ENCODE results near the gene NINJ2. TPM values are rescaled to one million over a fixed set of nuclear protein-coding genes. Genes with fewer than 3 reads are reported as not detected.

NINJ2 gene
- total RNA-seq, 2 experiments from 2014 or later = 8.0 to 10.6 TPM

DNA sequence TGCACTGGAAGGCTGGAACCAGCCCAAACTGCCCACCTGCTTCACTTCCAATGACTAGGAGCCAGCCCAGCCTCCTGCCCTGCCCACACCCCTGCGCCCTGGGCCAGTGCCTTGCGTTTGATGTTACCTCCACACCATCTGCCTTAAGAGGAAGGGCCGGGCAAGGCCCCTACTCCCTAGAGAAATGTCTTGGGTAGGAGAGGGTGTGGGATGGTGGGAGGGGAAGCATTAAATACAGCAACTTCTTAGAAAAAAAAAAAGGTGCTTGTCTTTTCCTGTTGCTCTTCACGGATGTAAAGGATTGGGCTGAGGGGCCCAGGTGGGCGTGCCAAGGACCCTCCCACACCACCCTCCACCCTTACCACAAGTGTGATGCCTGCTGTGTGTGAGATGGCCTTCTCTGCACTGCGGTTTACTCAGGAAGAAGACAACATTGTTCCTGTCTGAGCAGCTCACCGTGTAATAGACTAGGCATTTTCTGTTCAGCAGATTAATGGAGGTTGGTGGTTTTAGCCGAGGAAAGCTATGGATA lies 99.9 kb downstream of the NINJ2 start:
- H3K36me3 Mint-ChIP-seq (ENCODE audit: low read depth) = peaks cover 45% of the 10 kb centered on the region
- POLR2A ChIA-PET = interaction anchor here (0.6 to 1.2 kb wide), 3 partner anchors 188 to 354 kb away, joined by 3 to 6 read pairs (median 3); no protein-coding TSS in a partner anchor
- H3K4me3 Mint-ChIP-seq = peak overlapping the region; percentile 68
- peak overlapping the region; percentile 90 for H3K27ac Mint-ChIP-seq
- H3K9me3 Mint-ChIP-seq (ENCODE audit: insufficient read depth) = no peaks in the 10 kb centered on the region
- CTCF ChIA-PET = interaction anchor here (1.0 to 5.3 kb wide), 8 partner anchors 8 to 252 kb away, joined by 3 to 36 read pairs (median 4); no protein-coding TSS in a partner anchor
- peak; percentile 83 for DNase-seq
- no peaks in the 10 kb centered on the region for H3K27me3 Mint-ChIP-seq (ENCODE audit: low read depth)
- H3K4me1 Mint-ChIP-seq (ENCODE audit: low read depth) = peaks cover 79% of the 10 kb centered on the region
- ATAC-seq = peak; percentile 85

DNA sequence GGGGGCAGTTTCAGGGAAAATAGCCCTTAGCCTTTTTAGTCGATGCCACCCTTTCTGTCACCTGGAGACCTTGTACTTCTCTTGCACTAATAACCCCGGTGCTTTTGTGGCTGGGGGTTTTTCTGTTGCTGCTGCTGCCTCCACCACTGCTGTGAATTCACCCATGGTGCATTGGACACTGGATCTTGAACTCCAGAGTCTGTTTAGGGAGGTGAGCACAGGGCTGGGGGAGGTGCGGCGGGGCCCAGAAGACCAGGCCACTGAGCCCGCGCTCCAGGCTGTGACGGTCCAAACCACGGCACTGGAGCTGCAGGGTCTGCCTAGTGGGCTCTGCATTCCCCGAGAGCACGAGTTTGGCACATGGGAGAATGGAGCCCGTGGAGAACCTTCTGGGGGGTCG lies 100.6 kb downstream of the NINJ2 start:
- Mint-ChIP-seq H3K4me1 (ENCODE audit: low read depth) (peaks cover 78% of the 10 kb centered on the region), H3K27me3 (ENCODE audit: low read depth) (no peaks in the 10 kb centered on the region), H3K36me3 (ENCODE audit: low read depth) (peaks cover 50% of the 10 kb centered on the region), H3K27ac (peak overlapping the region; percentile 90), H3K9me3 (ENCODE audit: insufficient read depth) (no peaks in the 10 kb centered on the region), H3K4me3 (peak overlapping the region; percentile 68)
- ATAC-seq (no peak), DNase-seq (peak; percentile 43)
- ChIA-PET POLR2A (interaction anchor here (0.6 kb wide), 1 partner anchor 355 kb away, joined by 3 read pairs; no protein-coding TSS in a partner anchor), CTCF (interaction anchor here (1.0 to 5.3 kb wide), 4 partner anchors 11 to 253 kb away, joined by 3 to 36 read pairs (median 16); no protein-coding TSS in a partner anchor)

DNA sequence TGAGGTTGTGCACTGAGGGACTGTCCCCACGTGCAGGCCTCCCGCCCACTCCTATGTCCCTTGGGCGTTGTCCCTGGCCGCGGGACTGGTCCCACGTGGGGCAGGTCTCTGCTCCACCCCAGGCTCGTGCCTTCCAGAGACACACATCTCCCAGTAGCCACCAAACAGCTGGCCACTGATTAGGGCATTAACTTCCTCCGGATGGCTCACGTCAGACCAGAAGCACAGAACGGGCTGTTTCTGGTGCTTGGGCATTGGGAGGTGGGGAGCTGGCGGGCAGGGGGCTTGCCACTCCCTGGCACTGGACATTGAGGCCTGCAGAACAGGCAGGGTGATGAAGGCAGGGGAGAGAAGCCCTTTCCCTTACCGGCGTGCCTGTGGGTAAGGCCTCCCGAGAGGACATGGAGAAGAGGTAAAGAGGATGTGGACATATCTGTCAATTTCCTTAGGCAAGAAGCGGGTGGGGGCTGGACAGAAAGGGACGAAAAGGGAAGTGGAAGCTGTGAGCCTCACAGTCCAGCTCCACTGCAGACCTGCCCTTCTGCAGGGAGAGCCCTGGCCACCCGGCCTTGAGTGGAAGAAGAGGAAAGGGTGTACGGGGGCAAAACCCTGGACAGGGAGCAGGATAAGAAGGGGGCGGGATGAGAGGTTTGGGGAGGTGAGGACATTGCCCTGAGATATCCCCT lies 101.2 kb downstream of the NINJ2 start:
- H3K36me3 Mint-ChIP-seq (ENCODE audit: low read depth) = peaks cover 55% of the 10 kb centered on the region
- DNase-seq (no peak), ATAC-seq (no peak)
- peak overlapping the region; percentile 68 for H3K4me3 Mint-ChIP-seq
- CTCF ChIA-PET = interaction anchor here (1.0 to 5.3 kb wide), 3 partner anchors 11 to 14 kb away, joined by 3 to 36 read pairs (median 3); no protein-coding TSS in a partner anchor
- POLR2A ChIA-PET = no interaction called here
- H3K27me3 Mint-ChIP-seq (ENCODE audit: low read depth) = no peaks in the 10 kb centered on the region
- peak overlapping the region; percentile 90 for H3K27ac Mint-ChIP-seq
- peaks cover 79% of the 10 kb centered on the region for H3K4me1 Mint-ChIP-seq (ENCODE audit: low read depth)
- no peaks in the 10 kb centered on the region for H3K9me3 Mint-ChIP-seq (ENCODE audit: insufficient read depth)

DNA sequence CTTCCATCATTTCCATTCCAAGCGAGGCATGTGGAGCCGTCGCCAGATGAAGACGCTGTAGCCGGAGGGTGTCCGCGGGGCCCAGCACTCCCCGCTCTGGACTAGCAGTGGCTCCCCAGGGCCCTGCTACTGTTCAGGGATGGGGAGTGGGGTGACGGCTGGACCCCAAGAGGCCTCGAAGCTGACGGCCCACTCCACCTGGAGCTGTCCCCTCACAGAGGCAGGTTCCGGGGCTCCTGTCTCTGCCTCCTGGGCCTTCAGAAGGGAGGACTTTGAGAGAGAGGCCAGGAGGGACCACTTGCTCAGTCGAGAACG lies 101.9 kb downstream of the NINJ2 start:
- peaks cover 74% of the 10 kb centered on the region for H3K4me1 Mint-ChIP-seq (ENCODE audit: low read depth)
- ChIA-PET CTCF (interaction anchor here (1.2 kb wide), 1 partner anchor 10 kb away, joined by 3 read pairs; no protein-coding TSS in a partner anchor), POLR2A (no interaction called here)
- H3K36me3 Mint-ChIP-seq (ENCODE audit: low read depth) = peaks cover 57% of the 10 kb centered on the region
- H3K27me3 Mint-ChIP-seq (ENCODE audit: low read depth) = no peaks in the 10 kb centered on the region
- no peak overlapping the region for H3K27ac Mint-ChIP-seq
- DNase-seq = no peak
- ATAC-seq = no peak
- H3K9me3 Mint-ChIP-seq (ENCODE audit: insufficient read depth) = no peaks in the 10 kb centered on the region
- no peak overlapping the region for H3K4me3 Mint-ChIP-seq

DNA sequence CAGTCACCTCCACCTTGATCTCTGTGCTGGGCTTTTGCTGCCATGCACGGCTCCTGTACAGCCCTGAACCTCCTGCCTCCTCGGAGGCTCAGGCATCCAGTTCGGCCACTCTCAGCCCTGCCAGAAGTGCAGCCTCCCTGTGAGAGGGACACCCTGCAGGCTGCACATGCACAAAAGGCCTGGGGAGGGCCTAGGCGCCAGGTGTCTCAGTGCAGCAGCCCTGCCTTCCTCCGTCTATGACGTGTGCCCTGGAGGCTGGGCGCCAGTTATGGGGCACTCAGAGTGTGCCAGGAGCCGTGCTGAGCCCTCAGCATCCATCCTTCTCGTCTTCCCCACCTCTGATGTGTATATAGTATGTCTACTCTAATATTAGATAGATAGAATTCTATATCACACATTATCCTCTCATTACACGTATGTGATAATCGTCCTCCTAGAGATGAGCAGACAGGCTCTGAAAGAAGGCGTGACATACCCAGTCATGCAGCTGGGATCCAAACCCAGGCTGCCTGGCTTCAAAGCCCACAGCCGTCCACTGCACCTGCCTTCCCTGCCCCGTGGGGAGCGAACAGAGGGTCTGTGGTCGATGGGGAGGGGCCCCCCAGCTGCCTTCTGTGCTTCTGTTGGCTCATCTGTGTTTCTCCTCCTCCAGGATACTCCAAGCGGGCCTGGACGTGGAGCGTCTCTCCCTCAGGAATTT lies 102.4 kb downstream of the NINJ2 start:
- Mint-ChIP-seq H3K9me3 (ENCODE audit: insufficient read depth) (no peaks in the 10 kb centered on the region), H3K36me3 (ENCODE audit: low read depth) (peaks cover 57% of the 10 kb centered on the region), H3K27me3 (ENCODE audit: low read depth) (no peaks in the 10 kb centered on the region), H3K4me3 (no peak overlapping the region), H3K27ac (no peak overlapping the region), H3K4me1 (ENCODE audit: low read depth) (peaks cover 73% of the 10 kb centered on the region)
- ChIA-PET CTCF (no interaction called here), POLR2A (no interaction called here)
- DNase-seq = no peak
- no peak for ATAC-seq

DNA sequence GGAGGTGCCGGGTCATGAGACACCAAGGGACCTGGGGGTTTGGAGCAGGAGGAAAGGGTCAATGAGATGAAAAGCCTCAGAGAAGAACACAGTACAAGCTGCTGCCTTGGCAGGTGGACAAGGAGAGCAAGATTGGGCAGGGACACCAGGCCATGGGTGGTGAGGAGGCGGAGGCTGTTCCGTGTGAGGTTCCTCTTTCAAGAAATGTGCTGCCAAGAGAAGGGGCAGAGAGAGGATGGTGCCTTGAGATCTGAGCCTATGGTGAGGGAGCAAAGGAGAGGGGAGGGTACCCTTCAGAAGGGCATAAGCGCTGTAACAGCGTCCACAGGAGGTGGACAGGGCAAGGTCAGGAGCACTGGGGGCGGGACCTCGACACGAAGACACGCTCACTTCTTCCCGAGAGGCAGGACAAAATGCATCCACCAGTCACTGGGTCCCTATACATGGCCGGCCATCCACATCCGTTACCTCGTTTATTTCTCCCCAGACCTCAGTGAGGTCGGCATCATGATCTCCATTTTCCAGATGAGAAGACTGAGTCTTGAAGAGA lies 103.3 kb downstream of the NINJ2 start:
- no peak for ATAC-seq
- no peak for DNase-seq
- Mint-ChIP-seq H3K27me3 (ENCODE audit: low read depth) (no peaks in the 10 kb centered on the region), H3K4me1 (ENCODE audit: low read depth) (peaks cover 70% of the 10 kb centered on the region), H3K4me3 (no peak overlapping the region), H3K27ac (peak overlapping the region; percentile 40), H3K9me3 (ENCODE audit: insufficient read depth) (no peaks in the 10 kb centered on the region), H3K36me3 (ENCODE audit: low read depth) (peaks cover 58% of the 10 kb centered on the region)
- ChIA-PET CTCF (interaction anchor here (0.8 kb wide), 1 partner anchor 16 kb away, joined by 3 read pairs; no protein-coding TSS in a partner anchor), POLR2A (interaction anchor here (1.1 kb wide), 1 partner anchor 15 kb away, joined by 3 read pairs; no protein-coding TSS in a partner anchor)

DNA sequence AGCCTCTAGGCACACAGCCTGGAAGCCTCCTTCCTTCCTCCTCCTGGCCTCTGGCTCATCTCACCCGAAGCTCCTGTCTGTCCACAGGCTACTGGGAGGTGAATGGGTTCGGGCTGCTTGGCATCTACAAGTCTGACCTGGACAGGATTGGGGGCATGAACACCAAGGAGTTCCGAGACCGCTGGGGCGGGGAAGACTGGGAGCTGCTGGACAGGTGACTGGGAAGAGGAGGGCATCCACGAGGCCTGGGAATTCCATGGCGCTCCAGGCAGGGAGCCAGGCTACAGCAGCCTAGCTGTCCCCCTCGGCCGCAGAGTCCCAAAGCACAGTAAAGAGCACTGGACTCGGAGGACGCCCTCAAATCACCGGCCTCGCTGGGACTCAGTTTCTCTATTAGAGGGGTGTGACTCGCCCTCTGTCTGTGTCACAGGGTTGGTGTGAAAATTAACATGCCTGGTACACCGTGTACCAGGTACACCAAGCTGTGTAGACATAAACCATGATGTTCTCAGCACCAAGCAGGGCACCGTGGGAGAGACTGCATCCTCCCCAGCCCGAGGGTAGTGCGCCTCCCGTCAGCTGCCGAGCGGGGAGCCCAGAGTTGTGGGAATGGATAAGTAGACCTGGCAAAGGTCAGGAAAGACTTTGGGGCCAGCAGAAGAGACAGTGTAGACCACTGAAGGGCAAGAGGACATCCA lies 103.9 kb downstream of the NINJ2 start:
- peak overlapping the region; percentile 61 for H3K27ac Mint-ChIP-seq

DNA sequence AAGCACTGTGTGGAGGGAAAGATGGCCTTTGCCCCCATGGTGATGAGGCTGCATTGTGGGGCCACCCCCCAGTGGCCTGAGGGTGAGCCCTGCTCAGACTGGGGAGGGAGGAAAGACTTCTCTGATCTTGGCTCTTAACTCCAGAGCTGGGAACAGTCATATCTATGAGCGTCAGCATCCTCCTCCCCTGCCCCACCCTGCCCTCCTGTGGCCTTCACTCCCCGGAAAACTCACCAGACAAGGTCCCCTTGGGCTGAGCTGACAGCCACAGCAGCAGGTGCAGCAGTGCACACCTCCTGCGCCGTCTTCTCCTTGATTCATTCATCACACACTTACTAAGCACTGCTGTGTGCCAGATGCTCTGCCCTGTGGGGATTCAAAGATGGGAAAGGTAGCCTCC lies 104.7 kb downstream of the NINJ2 start:
- H3K9me3 Mint-ChIP-seq (ENCODE audit: insufficient read depth) = no peaks in the 10 kb centered on the region
- H3K4me1 Mint-ChIP-seq (ENCODE audit: low read depth) = peaks cover 63% of the 10 kb centered on the region
- ATAC-seq = no peak
- H3K4me3 Mint-ChIP-seq = no peak overlapping the region
- no peak for DNase-seq
- ChIA-PET CTCF (no interaction called here), POLR2A (interaction anchor here (0.7 kb wide), 1 partner anchor 141 kb away, joined by 3 read pairs; no protein-coding TSS in a partner anchor)
- H3K27ac Mint-ChIP-seq = peak overlapping the region; percentile 61
- peaks cover 51% of the 10 kb centered on the region for H3K36me3 Mint-ChIP-seq (ENCODE audit: low read depth)
- H3K27me3 Mint-ChIP-seq (ENCODE audit: low read depth) = no peaks in the 10 kb centered on the region

More for the DNA sequence above, 103.9 kb downstream of the NINJ2 start:
- H3K4me3 Mint-ChIP-seq = no peak overlapping the region
- H3K36me3 Mint-ChIP-seq (ENCODE audit: low read depth) = peaks cover 53% of the 10 kb centered on the region
- H3K9me3 Mint-ChIP-seq (ENCODE audit: insufficient read depth) = no peaks in the 10 kb centered on the region
- ATAC-seq = no peak
- ChIA-PET CTCF (interaction anchor here (0.8 kb wide), 1 partner anchor 16 kb away, joined by 3 read pairs; no protein-coding TSS in a partner anchor), POLR2A (interaction anchor here (1.1 kb wide), 1 partner anchor 16 kb away, joined by 3 read pairs; no protein-coding TSS in a partner anchor)
- H3K27me3 Mint-ChIP-seq (ENCODE audit: low read depth) = no peaks in the 10 kb centered on the region
- DNase-seq = no peak
- H3K4me1 Mint-ChIP-seq (ENCODE audit: low read depth) = peaks cover 65% of the 10 kb centered on the region

DNA sequence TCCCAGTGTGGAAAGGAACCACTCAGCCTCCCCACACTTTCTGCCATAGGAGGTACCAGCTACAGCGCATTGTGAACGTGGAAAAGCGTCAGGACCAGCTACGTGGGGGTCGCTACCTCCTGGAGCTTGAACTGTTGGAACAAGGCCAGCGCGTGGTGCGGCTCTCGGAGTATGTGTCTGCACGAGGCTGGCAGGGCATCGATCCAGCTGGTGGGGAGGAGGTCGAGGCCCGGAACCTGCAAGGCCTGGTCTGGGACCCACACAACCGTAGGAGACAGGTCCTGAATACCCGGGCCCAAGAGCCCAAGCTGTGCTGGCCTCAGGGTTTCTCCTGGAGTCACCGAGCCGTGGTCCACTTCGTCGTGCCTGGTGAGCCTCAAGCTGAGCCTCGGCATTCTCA lies 106.7 kb downstream of the NINJ2 start:
- H3K4me1 Mint-ChIP-seq (ENCODE audit: low read depth) = peaks cover 63% of the 10 kb centered on the region
- ATAC-seq = no peak
- DNase-seq = no peak
- H3K36me3 Mint-ChIP-seq (ENCODE audit: low read depth) = peaks cover 42% of the 10 kb centered on the region
- H3K4me3 Mint-ChIP-seq = no peak overlapping the region
- H3K27ac Mint-ChIP-seq = no peak overlapping the region
- ChIA-PET CTCF (interaction anchor here (1.4 to 2.7 kb wide), 3 partner anchors 9 to 258 kb away, joined by 4 to 14 read pairs (median 6); no protein-coding TSS in a partner anchor), POLR2A (no interaction called here)
- H3K9me3 Mint-ChIP-seq (ENCODE audit: insufficient read depth) = no peaks in the 10 kb centered on the region
- no peaks in the 10 kb centered on the region for H3K27me3 Mint-ChIP-seq (ENCODE audit: low read depth)

DNA sequence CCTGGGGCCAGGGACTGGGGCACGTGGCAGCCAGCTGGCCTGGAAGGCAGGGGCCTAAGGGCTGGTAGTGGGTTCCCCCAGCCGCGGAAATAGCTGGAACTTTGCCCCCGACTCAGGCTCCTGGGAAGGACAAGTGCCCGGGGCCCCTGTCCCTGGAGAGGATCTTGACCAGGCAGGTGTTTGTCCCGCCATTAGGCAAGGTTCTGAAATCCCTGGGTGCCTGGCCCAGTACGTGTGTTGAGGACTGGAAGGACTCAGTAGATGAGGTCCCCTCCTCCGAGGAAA lies 109.3 kb downstream of the NINJ2 start:
- Mint-ChIP-seq H3K27me3 (ENCODE audit: low read depth) (peaks cover 1% of the 10 kb centered on the region), H3K9me3 (ENCODE audit: insufficient read depth) (no peaks in the 10 kb centered on the region), H3K4me3 (peak overlapping the region; percentile 90), H3K4me1 (ENCODE audit: low read depth) (peaks cover 69% of the 10 kb centered on the region), H3K27ac (peak overlapping the region; percentile 90), H3K36me3 (ENCODE audit: low read depth) (peaks cover 33% of the 10 kb centered on the region)
- CTCF ChIA-PET = interaction anchor here (0.9 to 1.2 kb wide), 4 partner anchors 9 to 395 kb away, joined by 3 to 4 read pairs (median 3); partner anchors contain the start of gene RAD52
- no peak for DNase-seq
- POLR2A ChIA-PET = no interaction called here
- ATAC-seq = no peak
